NCI-H748 (cell line): ENCODE data around the gene CDH23.

Experiments
- DNase-seq: peaks from one replicate; lab custom pipeline; 2025; ENCODE audit not compliant: unreplicated experiment; lab: John Stamatoyannopoulos, UW

Gene CDH23

GRCh38 chr10:71746344-71747037, 349.8 kb downstream of the CDH23 start:
- no peak for DNase-seq

DNA sequence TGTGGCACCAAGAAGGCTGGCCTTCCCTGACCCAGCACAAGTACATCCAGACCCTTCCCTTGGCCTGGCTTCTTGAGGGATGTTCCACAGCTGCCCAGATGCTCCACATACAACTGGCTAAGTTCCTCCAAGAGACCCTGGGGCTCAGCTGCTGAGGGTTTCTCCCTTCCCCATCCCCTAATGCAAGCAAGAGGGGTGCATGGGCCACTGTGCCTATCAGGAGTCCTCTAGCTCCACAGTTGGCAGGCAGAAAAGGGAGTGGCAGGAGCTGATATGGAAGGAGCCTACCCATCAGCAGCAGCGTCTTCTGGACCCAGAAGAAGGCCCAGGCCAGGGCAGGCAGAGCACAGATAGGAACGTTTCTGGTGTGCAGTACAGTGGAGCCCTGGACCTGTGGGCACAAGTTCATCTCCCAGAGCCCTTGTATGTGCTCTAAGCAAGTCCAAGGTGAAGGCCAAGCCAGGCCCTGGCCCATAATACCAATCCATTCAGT, 350.4 kb downstream of the CDH23 start:
- DNase-seq = no peak

DNA sequence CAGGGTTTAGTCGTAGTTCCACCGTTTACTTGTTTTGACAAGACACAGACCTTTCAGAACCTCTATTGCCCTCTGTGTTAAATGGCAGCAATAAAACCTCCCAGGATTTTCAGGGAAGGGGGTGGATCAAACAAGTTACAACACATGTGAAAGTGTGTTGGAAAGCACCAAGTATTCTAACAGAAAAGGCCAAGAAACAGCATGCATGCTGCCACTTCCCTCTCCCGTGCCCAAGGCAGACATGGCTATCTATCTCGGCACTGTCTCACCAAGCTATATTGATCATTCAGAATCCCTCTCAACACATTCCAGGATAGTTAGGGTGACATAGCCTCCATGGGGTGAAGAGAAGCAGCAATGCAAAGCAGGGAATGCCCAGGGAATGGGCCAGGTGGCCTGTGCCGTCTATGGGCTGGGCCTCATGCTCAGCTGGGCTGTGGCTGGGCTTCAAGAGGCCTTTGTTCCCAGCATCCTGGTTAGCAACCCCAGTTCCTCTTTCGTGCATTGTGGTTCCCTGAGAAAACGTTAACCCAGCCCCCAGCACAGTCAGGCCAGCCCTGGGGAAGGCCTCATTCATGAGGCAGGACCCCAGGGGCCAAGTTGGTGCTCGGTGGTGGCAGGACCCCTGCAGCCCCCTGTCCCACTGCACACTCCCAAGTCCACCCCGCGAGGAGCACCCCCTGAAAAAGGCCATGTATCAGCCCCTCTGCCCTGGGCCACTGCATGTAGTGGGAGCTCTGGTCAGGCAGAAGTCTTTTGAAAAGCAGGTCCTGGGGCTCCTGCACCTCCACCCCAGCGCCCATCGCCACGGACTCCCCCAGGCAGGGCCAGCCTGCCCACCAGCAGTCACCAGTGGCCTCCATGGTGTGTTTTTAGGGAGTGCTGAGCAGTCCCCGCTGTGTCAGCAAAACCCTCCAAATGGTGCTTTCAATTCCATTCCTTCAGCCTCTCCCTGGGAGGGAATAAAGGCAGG, 351.1 kb downstream of the CDH23 start:
- DNase-seq = no peak

- no peak for DNase-seq
Observed at GRCh38 chr10:71748671-71749191, 352.0 kb downstream of the CDH23 start.

DNA sequence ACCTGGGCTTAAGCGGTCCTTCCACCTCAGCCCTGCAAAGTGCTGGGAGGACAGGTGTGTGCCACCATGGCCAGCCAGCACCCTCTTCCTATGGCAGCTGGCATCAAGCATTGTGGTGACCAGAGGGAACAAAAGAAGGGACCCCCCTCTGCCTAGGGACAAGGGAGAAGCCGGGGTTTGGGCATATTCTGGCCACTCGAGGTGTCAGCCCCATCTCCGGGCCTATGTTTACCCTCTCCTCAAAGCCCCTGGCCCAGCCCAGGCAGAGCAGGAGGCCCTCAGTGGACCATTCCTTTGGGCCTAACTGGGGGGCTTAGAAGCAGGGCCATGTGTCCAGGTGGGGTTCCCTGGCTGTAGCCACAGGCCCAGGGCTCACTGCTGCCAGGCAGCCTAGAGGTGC, 352.7 kb downstream of the CDH23 start:
- no peak for DNase-seq

DNA sequence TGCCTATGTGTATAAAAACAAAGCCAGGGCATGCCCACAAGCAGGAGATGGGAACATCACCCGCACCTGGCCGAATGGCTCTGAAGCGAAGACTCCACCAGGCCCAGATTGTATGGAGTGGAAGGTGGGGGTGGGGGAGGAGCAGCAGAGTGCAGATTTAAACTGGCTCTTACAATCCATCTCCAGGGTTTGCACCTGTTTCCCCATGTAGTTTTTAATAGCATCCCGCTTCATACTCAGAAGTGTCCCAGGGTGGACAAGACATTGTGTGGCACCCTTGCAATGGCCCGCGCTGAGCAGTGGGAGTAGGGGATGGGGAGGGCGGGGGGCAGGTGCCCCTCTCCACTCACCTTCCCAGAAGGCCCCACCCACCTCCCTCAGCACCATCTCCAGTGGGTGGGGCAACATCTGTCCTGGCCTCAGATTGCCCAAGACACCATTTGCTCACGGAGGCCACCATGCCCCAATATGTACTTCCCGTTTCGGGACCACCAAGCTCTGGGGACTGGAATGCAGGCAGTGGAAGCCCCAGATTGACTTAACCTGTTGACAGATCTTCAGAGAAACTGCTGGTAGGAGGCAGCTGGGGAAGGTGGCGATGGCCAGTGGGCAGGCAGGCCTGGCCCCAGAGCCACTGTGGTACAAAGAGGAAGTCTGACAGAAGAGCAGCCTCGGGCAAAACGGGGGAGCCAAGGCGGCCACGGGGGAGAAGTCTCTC, 353.6 kb downstream of the CDH23 start:
- DNase-seq = no peak

- no peak for DNase-seq
Observed at GRCh38 chr10:71750986-71751385, 354.3 kb downstream of the CDH23 start.

DNA sequence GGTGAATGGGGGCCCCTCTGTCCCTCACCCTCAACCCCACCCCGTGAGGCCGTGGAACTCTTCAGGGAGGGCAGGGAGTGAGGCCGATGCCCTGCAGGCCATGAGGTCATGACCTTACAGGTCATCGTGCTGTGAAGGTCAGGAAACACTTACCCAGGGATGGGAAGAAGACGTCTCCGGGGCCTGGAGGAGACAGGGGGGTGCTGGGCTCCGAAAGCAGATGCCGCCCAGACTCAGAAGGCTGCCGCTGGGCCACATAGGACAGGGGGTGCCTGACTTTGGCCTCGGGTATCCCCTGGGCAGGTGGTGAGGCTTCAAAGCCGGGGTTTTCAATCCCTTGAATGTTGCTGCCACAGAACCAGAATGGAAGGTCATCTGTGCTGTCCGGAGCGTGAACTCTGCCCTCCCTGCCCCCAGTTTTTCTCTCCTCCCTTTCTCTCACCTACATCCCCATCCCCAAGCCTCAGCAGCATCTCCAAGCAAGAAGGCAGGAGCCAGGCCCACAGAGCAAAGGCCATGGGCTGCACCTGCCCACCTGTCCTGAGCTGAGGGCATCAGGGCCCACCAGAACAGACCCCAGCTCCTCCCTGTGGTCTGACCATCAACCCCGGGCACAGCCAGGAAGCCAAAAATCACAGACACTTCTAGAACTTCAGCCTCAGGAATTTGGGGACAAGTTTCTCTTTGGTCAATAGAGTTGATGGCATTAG, 354.9 kb downstream of the CDH23 start:
- no peak for DNase-seq

DNA sequence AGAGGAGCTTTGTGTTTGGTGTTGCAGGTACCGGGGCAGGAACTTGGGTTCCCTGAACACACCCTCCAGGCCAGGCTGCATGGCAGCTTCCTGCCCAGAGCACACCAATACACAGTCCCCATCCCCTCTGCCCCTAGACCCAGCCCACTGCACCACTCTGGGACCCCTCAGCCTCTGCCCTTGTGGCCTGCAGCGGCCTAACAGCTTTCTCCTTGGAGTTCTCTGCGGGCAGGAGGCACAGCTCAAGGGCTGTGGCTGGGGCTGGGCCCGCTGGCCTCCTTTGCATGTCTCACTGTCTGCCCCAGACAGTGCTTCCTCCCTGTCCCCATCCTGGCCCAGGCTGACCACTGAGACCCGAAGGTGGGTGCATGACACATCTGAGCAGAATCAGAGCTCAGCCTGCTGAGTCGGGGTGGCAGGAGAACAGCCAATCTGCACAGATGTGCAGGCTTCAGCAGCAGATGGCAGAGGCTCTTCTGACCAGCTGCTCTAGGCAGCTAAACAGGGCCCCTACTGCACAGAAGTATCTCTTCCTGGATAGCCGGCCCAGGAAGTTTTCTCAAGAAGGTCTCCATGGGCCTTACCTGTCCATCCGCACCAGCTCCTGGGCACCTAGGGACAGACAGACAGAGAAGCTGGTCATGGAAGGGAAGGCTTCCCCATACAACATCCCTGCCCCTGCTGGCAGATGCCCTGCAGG, 355.8 kb downstream of the CDH23 start:
- DNase-seq = no peak

GRCh38 chr10:71753091-71753959, 356.6 kb downstream of the CDH23 start:
- no peak for DNase-seq

GRCh38 chr10:71753960-71754505, 357.3 kb downstream of the CDH23 start:
- DNase-seq = no peak

DNA sequence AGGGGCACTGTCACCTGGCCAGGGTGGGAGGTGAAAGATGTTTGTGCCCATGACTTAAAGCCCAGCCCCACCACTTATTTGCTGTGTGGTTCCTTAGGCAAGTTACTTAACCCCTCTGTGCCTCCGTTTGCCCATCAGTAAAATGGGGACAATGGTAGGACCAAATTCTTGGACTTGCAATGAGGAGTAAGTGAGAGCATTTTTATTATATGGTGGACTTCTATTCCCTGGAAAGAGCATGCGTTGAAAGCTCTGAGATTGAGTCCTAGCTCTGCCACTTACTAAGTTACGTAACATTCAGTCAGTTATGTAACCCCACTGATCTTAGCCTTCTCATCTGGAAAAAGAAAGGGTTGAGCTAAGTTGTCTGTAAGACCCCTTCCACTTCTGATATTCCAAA, 357.8 kb downstream of the CDH23 start:
- DNase-seq = no peak

DNA sequence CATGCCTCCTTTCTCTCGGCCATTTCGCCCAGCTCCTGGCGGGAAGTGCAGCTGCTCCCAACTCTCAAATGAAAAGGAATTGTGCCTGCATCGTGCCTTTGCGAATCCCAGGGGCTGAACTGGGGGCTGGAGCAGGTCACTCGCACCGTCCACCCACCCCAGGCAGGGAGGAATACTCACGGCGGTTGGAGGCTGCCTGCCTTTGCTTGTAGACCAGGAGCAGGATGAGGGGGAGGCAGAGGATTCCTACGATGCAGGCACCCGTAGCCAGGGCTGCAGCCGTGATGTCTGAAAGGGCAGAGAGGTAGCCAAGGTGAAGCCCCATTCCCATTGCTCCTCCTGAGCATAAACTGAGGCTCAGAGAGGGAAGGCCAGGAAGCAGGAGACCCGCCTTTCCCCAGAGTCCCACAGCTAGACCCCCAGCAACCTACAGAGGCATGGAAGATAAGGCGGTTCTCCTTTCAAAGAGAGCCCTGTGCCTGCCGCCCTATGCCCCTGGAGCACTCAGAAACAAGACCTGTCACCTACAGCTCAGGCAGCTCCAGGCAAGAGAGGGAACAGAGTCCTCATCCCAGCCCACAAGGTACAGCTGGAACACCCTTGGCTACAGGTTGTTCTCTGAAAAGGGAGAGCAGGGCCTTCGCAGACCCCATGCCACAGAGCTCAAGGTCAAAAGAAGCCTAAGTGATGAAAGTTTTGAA, 358.6 kb downstream of the CDH23 start:
- no peak for DNase-seq

- DNase-seq = no peak
Observed at GRCh38 chr10:71756311-71757191, 359.8 kb downstream of the CDH23 start.

DNA sequence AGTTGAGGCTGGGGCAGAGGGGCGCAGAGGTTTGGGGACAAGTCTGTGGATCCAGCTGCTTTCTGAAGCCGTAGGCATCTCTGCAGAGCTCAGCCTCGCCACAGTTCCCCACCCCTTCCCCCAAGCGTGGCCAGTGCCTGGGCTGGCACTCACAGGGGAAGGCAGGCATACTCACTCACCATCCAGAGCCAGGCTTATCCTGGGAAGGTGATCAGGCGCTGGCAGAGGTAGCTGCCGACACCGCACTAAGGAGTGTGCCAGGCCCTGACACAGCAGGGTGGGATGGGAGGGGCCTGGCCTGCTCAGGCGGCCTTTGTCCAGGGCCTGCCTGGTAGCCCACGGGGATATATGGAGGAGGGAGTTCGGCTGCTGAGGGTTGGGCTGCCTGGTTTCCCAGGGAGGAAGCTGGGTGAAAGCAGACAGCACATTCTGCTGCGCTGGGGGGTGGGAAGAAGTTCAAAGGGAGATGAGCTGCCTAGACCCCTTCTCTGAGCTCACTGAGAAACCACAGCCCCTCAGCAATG, 360.7 kb downstream of the CDH23 start:
- no peak for DNase-seq

- DNase-seq = no peak
Observed at GRCh38 chr10:71761105-71761511, 364.4 kb downstream of the CDH23 start.
